Measurements from ENCODE around the gene ANXA2. TPM values are rescaled to one million over a fixed set of nuclear protein-coding genes. Genes with fewer than 3 reads are reported as not detected.

The ANXA2 gene
- total RNA-seq, 4 donors from 2014 or later = 907 to 1,545 (median 1,123) TPM

DNA sequence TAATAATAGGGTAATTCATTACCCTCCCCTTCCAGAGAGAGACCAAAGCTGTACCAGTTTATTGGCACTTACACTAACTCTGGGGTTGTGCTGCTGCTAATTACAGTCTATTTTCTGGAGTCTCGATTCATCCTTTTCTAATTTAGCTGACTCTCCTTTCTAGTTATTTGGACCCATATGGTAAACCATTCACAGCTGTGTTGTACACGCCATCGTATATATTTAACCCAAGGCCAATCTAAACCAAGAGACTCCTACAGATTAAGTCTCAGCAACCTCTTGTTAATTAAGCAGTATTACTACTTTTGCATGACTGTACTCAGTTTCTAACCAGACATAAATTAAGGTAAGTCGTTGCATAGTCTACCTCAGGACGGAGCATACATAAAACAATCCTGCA lies 22.5 kb downstream of the ANXA2 start:
- DNase-seq (ENCODE audit: low spot score) (no peak), ATAC-seq (ENCODE audit: low FRiP score) (no peak)
- TF ChIP-seq, protein P1, sequence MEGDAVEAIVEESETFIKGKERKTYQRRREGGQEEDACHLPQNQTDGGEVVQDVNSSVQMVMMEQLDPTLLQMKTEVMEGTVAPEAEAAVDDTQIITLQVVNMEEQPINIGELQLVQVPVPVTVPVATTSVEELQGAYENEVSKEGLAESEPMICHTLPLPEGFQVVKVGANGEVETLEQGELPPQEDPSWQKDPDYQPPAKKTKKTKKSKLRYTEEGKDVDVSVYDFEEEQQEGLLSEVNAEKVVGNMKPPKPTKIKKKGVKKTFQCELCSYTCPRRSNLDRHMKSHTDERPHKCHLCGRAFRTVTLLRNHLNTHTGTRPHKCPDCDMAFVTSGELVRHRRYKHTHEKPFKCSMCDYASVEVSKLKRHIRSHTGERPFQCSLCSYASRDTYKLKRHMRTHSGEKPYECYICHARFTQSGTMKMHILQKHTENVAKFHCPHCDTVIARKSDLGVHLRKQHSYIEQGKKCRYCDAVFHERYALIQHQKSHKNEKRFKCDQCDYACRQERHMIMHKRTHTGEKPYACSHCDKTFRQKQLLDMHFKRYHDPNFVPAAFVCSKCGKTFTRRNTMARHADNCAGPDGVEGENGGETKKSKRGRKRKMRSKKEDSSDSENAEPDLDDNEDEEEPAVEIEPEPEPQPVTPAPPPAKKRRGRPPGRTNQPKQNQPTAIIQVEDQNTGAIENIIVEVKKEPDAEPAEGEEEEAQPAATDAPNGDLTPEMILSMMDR (IDR thresholded peaks at IDR 0.05) = no peak

DNA sequence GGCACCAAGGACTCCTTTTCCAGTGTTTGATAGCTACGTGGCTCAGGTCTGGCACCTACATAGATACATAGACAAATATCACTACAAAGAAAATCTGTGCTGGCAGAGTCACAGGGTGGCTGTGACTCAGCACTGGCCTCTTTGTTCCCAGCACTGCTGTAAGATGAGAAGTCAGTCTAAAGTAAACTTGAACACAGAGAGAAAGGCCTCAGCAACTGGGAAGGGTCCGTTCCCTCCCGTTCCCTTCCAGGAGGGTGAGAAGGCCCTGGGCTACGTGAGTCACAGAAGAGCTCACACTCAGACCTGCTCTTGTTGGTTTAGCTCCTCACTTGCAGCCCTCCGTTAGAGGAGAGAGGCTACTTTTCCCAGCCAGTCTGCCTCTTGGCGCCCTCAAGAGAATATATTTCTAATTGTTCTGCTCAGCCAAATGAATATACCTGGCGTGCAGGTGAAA lies 23.1 kb downstream of the ANXA2 start:
- TF ChIP-seq, protein P1 (IDR thresholded peaks at IDR 0.05) = no peak
- DNase-seq (ENCODE audit: low spot score) (no peak), ATAC-seq (ENCODE audit: low FRiP score) (peak; percentile 45)

DNA sequence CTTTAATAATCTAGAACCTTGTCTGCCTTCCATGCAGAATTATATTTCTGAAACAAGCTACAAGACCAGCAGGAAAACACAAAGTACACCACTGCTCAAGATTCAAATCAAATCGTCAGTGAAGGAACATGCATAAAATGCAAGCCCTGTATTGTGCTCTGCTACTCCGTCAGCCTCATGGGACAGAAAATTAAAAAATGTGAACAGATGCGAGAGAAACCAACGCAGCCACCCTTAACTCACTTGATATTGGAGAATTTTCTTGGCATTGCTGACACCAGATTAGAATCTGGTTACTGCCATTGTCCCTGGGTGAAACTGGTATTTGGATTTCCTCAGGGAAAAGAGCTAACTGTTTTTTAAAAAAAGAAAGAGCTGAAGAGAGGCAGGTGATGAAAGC lies 23.6 kb downstream of the ANXA2 start:
- DNase-seq (ENCODE audit: low spot score) (no peak), ATAC-seq (ENCODE audit: low FRiP score) (no peak)
- TF ChIP-seq, protein P1 (IDR thresholded peaks at IDR 0.05) = no peak

DNA sequence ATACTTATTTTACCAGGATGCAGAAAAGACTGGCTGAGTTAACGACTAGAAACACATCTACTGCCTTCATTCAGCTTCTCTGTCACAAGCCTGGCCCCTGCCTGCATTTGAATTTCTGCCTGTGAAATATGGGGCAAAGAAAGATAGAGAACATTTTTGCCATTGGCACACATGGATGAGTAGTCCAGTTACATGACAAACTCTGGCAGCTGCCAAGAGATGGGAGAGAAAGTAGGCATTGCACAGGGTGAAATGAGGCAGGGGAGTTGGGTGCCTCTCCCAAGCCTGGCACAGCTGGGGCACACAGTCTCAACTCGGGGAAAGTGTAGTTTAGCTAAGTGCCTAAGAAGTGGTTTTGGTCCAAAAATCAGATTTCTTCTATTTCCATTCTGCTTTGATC lies 24.0 kb downstream of the ANXA2 start:
- TF ChIP-seq, protein P1 (IDR thresholded peaks at IDR 0.05) = no peak
- DNase-seq (ENCODE audit: low spot score) (no peak), ATAC-seq (ENCODE audit: low FRiP score) (no peak)

DNA sequence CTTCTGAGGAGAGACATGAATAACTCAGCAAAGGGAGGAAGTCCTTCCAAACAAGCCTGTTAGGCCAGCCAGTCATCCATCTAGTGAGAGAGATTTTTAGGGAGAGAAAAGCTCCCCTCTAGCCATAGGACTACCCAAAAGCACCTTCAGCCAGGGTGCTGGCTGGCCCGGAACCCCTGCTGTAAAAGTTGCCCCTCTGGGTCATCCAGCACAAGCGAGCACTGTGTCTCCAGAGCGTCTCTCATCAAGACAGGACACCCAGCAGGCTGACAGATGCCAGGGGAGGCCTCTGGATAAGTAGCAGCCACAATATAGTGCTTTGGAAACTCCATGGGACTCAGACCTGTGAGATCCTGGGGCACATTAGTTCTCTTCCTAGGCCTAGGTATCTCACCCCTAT lies 24.5 kb downstream of the ANXA2 start:
- TF ChIP-seq, protein P1 (IDR thresholded peaks at IDR 0.05) = no peak

DNA sequence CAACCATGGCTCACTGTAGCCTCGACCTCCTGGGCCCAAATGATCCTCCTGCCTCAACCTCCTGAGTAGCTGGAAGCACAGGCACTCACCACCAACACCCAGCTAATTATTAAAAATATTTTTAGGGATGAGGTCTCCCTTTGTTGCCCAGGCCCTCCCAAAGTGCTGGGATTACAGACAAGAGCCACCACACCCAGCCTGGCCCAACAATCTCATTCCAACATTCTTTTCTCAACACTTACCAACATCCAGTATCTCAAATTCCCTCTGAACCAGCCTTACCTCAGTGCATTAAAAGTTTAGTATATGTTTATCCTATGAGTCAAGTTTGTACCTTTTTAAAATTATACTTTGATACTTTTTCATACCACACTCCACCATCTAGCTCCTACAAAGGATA lies 25.0 kb downstream of the ANXA2 start:
- ATAC-seq (ENCODE audit: low FRiP score) (no peak), DNase-seq (ENCODE audit: low spot score) (no peak)
- TF ChIP-seq, protein P1 (IDR thresholded peaks at IDR 0.05) = no peak

More for the DNA sequence above, 24.5 kb downstream of the ANXA2 start:
- DNase-seq (ENCODE audit: low spot score) = no peak
- ATAC-seq (ENCODE audit: low FRiP score) = no peak

DNA sequence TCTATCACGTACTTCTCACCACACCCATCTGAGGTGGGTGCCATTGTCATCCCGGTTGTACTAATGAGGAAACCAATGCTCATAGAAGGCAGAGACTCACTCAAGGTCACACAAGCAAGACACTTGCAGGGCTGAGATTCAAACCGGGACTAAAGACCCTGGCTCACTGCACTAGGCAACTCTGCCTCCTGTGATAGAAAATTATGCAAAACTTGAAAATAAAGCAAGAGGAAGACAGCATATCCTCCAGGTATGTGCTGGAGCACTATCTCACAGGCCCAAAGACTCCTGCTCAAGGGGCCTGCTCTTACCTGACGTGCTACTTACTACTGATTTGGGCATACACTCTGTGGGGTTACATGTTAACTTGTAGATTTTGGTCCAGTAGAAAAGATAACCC lies 25.6 kb downstream of the ANXA2 start:
- ATAC-seq (ENCODE audit: low FRiP score) (no peak), DNase-seq (ENCODE audit: low spot score) (no peak)
- TF ChIP-seq, protein P1 (IDR thresholded peaks at IDR 0.05) = no peak

Measured in omental fat pad (tissue), 4 donors.